ENCODE results near the gene MCTP1.

The MCTP1 gene

DNA sequence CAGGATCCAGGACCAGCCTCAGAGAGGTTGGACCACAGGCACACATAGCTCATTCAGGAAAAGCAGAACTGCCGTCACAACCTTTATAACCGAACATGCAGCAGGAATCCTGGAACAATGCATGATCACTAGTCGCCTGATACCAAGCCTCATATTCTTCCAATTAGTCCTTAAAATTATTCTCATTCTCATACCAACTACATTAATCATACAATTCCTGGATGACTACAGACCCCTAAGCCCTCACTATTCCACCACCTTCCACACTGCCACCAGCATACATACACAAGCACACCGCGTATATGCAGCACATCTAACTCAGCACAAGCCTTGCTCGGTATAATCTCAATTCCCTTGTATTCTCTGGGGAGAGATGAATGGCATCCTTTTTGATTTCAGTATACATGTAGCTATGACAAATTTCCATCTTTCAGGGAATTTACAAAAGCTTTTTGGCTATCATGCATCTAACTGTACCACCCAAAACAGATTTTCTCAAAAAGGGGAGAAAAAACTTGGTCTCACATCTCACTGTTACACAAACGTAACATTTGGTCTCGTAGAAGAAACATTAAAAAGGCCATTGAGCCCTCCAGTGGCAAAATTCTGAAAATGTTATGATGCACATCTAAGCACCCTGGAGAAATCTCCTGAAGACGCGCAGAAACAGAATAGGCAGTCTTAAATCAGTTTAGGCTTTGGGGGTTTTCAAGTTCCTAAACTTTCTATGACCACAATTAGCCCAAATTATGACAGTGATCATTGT, 46.2 kb downstream of the MCTP1 start:
- no peak for DNase-seq (ENCODE audit: low read depth in 1 of 2, low spot score in 1 of 2)
- no peak overlapping the region for H3K4me3 ChIP-seq (replicated peaks; ENCODE audit: insufficient read depth, low read length)
- H3K27ac ChIP-seq (replicated peaks), result no peak overlapping the region
- H3K27me3 ChIP-seq (ENCODE audit: insufficient read depth, poor library complexity, severe bottlenecking), result no peaks in the 10 kb centered on the region
- TF ChIP-seq POLR2AphosphoS5 (IDR thresholded peaks at IDR 0.05; ENCODE audit: low read depth) (no peak), REST (IDR thresholded peaks at IDR 0.05; ENCODE audit: insufficient replicate concordance, low read depth) (no peak), GABPA (IDR thresholded peaks at IDR 0.05; ENCODE audit: low read depth) (no peak), SPI1 (IDR thresholded peaks at IDR 0.05; ENCODE audit: borderline replicate concordance, low read depth) (no peak)
- TF ChIP-seq, protein P1, sequence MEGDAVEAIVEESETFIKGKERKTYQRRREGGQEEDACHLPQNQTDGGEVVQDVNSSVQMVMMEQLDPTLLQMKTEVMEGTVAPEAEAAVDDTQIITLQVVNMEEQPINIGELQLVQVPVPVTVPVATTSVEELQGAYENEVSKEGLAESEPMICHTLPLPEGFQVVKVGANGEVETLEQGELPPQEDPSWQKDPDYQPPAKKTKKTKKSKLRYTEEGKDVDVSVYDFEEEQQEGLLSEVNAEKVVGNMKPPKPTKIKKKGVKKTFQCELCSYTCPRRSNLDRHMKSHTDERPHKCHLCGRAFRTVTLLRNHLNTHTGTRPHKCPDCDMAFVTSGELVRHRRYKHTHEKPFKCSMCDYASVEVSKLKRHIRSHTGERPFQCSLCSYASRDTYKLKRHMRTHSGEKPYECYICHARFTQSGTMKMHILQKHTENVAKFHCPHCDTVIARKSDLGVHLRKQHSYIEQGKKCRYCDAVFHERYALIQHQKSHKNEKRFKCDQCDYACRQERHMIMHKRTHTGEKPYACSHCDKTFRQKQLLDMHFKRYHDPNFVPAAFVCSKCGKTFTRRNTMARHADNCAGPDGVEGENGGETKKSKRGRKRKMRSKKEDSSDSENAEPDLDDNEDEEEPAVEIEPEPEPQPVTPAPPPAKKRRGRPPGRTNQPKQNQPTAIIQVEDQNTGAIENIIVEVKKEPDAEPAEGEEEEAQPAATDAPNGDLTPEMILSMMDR (IDR thresholded peaks at IDR 0.05; ENCODE audit: insufficient read depth, low read length), result no peak

DNA sequence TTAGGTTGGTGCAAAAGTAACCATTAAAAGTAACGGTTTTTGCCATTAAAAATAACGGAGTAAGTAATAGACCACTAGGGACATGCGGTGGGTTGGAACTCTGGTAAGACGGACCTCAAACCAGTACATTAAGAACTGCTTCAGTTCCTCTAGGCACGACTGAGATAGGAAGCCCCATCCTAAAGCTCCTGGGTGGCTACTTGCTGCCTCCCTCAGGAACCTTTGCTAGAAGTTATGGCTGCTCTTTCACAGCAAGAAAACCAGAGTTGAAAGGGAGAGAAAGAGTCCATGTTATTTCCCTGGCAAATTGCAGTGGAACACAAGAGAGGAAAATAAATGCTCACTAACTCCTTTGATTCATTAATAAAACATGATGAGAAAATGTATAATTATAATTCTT, 47.6 kb downstream of the MCTP1 start:
- TF ChIP-seq REST (IDR thresholded peaks at IDR 0.05; ENCODE audit: insufficient replicate concordance, low read depth) (no peak), POLR2AphosphoS5 (IDR thresholded peaks at IDR 0.05; ENCODE audit: low read depth) (no peak), SPI1 (IDR thresholded peaks at IDR 0.05; ENCODE audit: borderline replicate concordance, low read depth) (no peak), GABPA (IDR thresholded peaks at IDR 0.05; ENCODE audit: low read depth) (no peak)
- TF ChIP-seq, protein P1 (IDR thresholded peaks at IDR 0.05; ENCODE audit: insufficient read depth, low read length), result no peak
- Histone ChIP-seq H3K27me3 (ENCODE audit: insufficient read depth, poor library complexity, severe bottlenecking) (no peaks in the 10 kb centered on the region), H3K4me3 (replicated peaks; ENCODE audit: insufficient read depth, low read length) (no peak overlapping the region), H3K27ac (replicated peaks) (no peak overlapping the region)
- no peak for DNase-seq (ENCODE audit: low read depth in 1 of 2, low spot score in 1 of 2)

- TF ChIP-seq REST (IDR thresholded peaks at IDR 0.05; ENCODE audit: insufficient replicate concordance, low read depth) (no peak), POLR2AphosphoS5 (IDR thresholded peaks at IDR 0.05; ENCODE audit: low read depth) (no peak), GABPA (IDR thresholded peaks at IDR 0.05; ENCODE audit: low read depth) (no peak), SPI1 (IDR thresholded peaks at IDR 0.05; ENCODE audit: borderline replicate concordance, low read depth) (no peak)
- TF ChIP-seq, protein P1 (IDR thresholded peaks at IDR 0.05; ENCODE audit: insufficient read depth, low read length), result no peak
- H3K27ac ChIP-seq (replicated peaks), result no peak overlapping the region
- H3K4me3 ChIP-seq (replicated peaks; ENCODE audit: insufficient read depth, low read length), result no peak overlapping the region
- no peaks in the 10 kb centered on the region for H3K27me3 ChIP-seq (ENCODE audit: insufficient read depth, poor library complexity, severe bottlenecking)
- no peak for DNase-seq (ENCODE audit: low read depth in 1 of 2, low spot score in 1 of 2)
Measured at GRCh38 chr5:95235439-95235982, 49.4 kb downstream of the MCTP1 start.
